ENCODE results near the gene IFT22. TPM values are rescaled to one million over a fixed set of nuclear protein-coding genes. Genes with fewer than 3 reads are reported as not detected.
A peak's percentile ranks its signal among the peaks of the same experiment; 100 is the strongest.

IFT22 gene
- total RNA-seq, 4 donors from 2014 or later: 23.5 to 40.8 (median 28.1) TPM

DNA sequence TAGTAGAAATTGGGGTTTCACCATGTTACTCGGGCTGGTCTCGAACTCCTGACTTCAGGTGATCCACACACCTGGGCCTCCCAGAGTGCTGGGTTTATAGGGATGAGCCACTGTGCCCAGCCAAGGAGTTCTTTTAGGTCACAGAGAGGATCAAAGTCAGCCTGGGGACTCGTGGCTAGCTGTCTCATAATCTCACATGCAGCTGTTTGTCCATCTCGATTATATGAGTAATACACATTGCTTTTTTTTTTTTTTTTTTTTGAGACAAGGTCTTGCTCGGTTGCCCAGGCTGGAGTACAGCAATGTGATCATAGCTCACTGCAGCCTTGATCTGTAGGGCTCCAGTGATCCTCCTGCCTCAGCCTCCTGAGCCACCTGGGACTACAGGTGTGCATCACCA, 2.2 kb downstream of the IFT22 start:
- TF ChIP-seq, protein P1, sequence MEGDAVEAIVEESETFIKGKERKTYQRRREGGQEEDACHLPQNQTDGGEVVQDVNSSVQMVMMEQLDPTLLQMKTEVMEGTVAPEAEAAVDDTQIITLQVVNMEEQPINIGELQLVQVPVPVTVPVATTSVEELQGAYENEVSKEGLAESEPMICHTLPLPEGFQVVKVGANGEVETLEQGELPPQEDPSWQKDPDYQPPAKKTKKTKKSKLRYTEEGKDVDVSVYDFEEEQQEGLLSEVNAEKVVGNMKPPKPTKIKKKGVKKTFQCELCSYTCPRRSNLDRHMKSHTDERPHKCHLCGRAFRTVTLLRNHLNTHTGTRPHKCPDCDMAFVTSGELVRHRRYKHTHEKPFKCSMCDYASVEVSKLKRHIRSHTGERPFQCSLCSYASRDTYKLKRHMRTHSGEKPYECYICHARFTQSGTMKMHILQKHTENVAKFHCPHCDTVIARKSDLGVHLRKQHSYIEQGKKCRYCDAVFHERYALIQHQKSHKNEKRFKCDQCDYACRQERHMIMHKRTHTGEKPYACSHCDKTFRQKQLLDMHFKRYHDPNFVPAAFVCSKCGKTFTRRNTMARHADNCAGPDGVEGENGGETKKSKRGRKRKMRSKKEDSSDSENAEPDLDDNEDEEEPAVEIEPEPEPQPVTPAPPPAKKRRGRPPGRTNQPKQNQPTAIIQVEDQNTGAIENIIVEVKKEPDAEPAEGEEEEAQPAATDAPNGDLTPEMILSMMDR (IDR thresholded peaks at IDR 0.05): no peak
- TF ChIP-seq POLR2AphosphoS5 (IDR thresholded peaks at IDR 0.05): no peak
- no peak for TF ChIP-seq EP300 (IDR thresholded peaks at IDR 0.05)
- no peak for TF ChIP-seq POLR2A (IDR thresholded peaks at IDR 0.05)
- Histone ChIP-seq H3K27ac (no peak overlapping the region), H3K27me3 (no peaks in the 10 kb centered on the region), H3K4me1 (peaks cover 0 to 16% (median 6%) of the 10 kb centered on the region in 3 donors), H3K4me3 (no peak overlapping the region), H3K36me3 (peaks cover 0 to 48% of the 10 kb centered on the region in 2 donors), H3K9me3 (no peaks in the 10 kb centered on the region)
- no peak for ATAC-seq
- 62 to 67% methylated on average over 4 to 5 of the region's 5 CpGs for WGBS, 2 donors (ENCODE audit: low coverage in 1 of 2)

DNA sequence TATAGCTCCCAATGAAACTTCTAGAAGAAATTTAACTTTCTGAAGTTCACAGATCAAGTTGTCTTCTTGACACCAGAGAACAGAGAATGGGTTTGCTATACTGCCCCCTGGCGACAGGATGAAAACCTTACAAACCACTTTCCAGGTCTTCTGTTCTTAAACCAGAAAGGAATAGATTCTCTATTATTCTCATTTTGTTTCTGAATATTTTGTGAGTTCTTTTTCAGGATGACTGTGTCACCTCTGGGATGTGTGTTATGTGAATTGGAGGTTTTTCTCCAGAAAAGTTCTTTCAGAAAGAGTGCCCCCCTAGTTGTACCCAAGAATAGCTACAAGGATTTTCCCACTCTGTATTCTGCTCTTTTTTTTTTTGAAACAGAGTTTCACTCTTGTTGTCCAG, 6.3 kb downstream of the IFT22 start:
- WGBS, 2 donors (ENCODE audit: low coverage in 1 of 2): 0% methylated on average over 1 of the region's 1 CpG
- H3K4me1 ChIP-seq: no peaks in the 10 kb centered on the region
- H3K4me3 ChIP-seq: no peak overlapping the region
- no peaks in the 10 kb centered on the region for H3K27me3 ChIP-seq
- H3K9me3 ChIP-seq: peaks cover 0 to 7% (median 0%) of the 10 kb centered on the region in 3 donors
- ATAC-seq: no peak
- TF ChIP-seq, protein P1 (IDR thresholded peaks at IDR 0.05): peak in 3 of 4 experiments; percentile 32 to 54 (median 36)
- TF ChIP-seq POLR2AphosphoS5 (IDR thresholded peaks at IDR 0.05): no peak
- H3K27ac ChIP-seq: no peak overlapping the region
- H3K36me3 ChIP-seq: peaks cover 0 to 54% of the 10 kb centered on the region in 2 donors

DNA sequence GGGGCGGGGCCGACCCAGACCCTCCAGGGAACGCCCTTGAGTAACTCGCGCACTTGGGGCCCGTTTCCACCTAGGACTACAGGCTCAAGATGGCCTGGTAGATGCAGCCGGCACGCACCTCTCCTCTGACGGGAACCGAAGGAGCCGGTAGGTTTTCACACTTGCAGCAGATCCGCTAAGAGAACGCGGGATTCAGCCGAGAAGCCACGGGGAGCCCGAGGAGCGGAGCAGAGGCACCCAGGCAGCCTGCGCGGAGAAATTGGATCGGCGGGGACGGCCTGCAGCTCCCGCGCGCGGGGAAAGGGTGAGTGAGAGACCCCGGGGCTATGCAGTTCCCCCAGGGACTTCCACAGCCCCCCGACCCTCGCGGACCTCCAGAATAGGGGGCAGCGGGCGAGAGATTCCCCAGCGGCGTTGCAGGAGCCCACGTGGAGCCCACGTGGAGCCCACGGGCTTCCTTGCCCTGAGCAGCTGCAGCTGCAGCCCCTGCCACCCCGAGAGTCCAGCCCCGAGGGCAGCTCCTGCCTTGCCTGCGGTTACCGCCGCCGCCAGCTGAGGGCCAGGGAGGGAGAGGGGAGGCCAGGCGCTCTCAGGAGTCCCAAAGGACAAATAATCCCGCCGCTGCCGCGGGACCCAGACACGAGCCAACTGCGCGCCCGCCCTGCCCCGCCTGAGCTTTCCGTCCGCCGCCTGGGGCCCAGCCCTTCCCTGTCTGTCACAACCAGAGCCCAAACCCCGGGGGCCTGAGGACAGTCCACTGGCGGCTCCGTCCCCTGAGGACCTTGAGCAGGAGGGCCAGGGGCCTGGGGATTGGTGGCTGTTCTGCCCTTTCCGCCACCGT, 13.1 kb downstream of the IFT22 start:
- H3K4me1 ChIP-seq: peaks cover 0 to 16% (median 9%) of the 10 kb centered on the region in 3 donors
- peaks cover 55% of the 10 kb centered on the region for H3K27me3 ChIP-seq
- peaks cover 0 to 26% (median 0%) of the 10 kb centered on the region in 3 donors for H3K9me3 ChIP-seq
- WGBS, 2 donors (ENCODE audit: low coverage in 1 of 2): 0 to 5% methylated on average over 4 to 6 of the region's 62 CpGs
- no peak overlapping the region for H3K27ac ChIP-seq
- peak; percentile 77 for ATAC-seq
- TF ChIP-seq POLR2AphosphoS5 (IDR thresholded peaks at IDR 0.05): no peak
- TF ChIP-seq, protein P1 (IDR thresholded peaks at IDR 0.05): no peak
- TF ChIP-seq EP300 (IDR thresholded peaks at IDR 0.05): no peak
- TF ChIP-seq POLR2A (IDR thresholded peaks at IDR 0.05): no peak
- no peaks in the 10 kb centered on the region for H3K36me3 ChIP-seq
- H3K4me3 ChIP-seq: peak overlapping the region; percentile 40 to 50

DNA sequence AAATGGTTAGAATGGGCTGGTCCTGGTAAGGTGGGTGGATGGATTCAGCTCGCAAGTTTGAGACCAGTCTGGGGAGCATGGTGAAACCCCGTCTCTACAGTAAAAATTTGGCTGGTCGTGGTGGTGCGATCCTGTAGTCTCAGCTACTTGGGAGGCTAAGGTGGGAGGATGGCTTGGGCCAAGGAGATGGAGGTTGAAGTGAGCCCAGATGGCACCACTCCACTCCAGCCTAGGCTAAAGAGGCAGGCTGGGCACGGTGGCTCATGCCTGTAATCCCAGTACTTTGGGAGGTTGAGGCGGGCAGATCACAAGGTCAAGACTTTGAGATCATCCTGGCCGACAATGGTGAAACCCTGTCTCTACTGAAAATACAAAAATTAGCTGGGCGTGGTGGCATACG, 15.3 kb downstream of the IFT22 start:
- Histone ChIP-seq H3K4me1 (peaks cover 0 to 25% (median 9%) of the 10 kb centered on the region in 3 donors), H3K4me3 (no peak overlapping the region), H3K9me3 (peaks cover 0 to 47% (median 0%) of the 10 kb centered on the region in 3 donors), H3K27ac (no peak overlapping the region), H3K36me3 (no peaks in the 10 kb centered on the region), H3K27me3 (peaks cover 77% of the 10 kb centered on the region)
- WGBS, 2 donors (ENCODE audit: low coverage in 1 of 2): 88 to 90% methylated on average over 2 to 9 of the region's 9 CpGs
- no peak for ATAC-seq
- TF ChIP-seq, protein P1 (IDR thresholded peaks at IDR 0.05): no peak
- no peak for TF ChIP-seq POLR2AphosphoS5 (IDR thresholded peaks at IDR 0.05)
- TF ChIP-seq POLR2A (IDR thresholded peaks at IDR 0.05): no peak
- TF ChIP-seq EP300 (IDR thresholded peaks at IDR 0.05): no peak

Data from gastroesophageal sphincter (tissue), 4 donors.